SH-SY5Y (cell line): ENCODE measurements around the gene SORCS3.

Source experiments
- GATA2 ChIP-seq: IDR thresholded peaks from 2 replicates; pipeline ENCODE4 v1.6.1; 2011; ENCODE audit warnings: mild to moderate bottlenecking, low read depth, low read length
- GATA3 ChIP-seq: IDR thresholded peaks from 2 replicates; pipeline ENCODE4 v1.6.1; 2011; ENCODE audit warnings: low read depth, mild to moderate bottlenecking, low read length, moderate library complexity

DNA sequence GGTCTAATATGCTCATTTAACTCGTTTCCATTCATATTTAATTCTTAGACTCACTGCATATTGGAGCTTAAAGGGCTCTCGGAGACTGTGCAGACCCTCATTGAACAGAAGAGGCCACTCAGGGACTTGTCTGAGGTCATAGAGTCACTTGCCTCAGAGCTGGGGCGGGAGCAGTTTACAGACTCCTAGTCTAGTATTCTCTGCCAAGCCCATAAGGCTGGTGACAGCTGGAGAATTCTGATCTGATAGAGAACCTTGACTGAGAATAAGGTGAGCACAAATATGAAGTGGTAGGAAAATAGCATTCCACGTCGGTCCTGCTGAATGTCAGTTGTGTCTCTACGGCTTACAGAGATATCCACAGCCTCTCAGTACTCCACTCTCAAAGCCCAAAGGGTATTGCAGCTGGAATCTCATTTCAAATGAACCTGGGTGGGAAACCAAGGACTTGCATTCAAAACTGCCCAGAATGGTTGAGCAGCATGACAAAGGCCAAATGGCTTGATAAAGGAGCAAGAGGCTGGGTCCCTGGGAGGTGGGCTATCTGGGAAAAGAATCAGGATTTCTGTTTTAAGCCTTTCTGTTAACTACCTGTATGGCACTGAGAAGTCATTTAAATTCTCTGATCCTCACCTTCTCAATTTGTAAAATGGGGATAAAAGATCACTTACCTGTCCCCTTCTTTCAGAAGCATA, 283.2 kb downstream of the SORCS3 start:
- TF ChIP-seq GATA2 (no peak), GATA3 (no peak)
